ENCODE measurements around the gene PRSS22. TPM values are rescaled to one million over a fixed set of nuclear protein-coding genes. Genes with fewer than 3 reads are reported as not detected.

The PRSS22 gene
- total RNA-seq, 1 donor from 2014 or later = 22.8 TPM

DNA sequence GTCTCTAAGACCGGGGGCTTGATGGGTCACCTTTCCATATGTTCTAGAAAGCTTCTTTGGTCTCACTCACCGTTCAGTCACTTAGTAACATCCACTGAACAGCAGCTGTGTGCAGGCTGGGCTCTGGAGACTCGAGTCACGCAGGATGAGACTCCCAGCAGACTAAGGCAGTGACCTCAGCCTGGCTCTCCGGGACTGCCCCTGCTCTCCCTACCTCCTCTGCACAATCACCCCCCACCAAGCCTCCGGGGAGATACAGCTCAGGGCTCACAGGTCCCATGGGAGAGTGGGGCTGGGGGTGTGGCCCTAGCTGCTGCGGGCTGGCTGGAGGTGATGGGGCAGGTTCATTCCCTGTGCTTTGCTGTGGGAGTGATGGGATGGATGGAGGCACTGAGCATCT, 39.1 kb upstream of the PRSS22 start:
- TF ChIP-seq CTCF (IDR thresholded peaks at IDR 0.05; ENCODE audit: unreplicated experiment) = no peak
- Mint-ChIP-seq H3K9me3 (no peaks in the 10 kb centered on the region), H3K27ac (no peak overlapping the region), H3K4me3 (no peak overlapping the region), H3K27me3 (ENCODE audit: low read depth) (no peaks in the 10 kb centered on the region), H3K36me3 (no peaks in the 10 kb centered on the region), H3K4me1 (no peaks in the 10 kb centered on the region)
- no peak for DNase-seq (ENCODE audit: low spot score in 2 of 2, unreplicated experiment in 2 of 2)

DNA sequence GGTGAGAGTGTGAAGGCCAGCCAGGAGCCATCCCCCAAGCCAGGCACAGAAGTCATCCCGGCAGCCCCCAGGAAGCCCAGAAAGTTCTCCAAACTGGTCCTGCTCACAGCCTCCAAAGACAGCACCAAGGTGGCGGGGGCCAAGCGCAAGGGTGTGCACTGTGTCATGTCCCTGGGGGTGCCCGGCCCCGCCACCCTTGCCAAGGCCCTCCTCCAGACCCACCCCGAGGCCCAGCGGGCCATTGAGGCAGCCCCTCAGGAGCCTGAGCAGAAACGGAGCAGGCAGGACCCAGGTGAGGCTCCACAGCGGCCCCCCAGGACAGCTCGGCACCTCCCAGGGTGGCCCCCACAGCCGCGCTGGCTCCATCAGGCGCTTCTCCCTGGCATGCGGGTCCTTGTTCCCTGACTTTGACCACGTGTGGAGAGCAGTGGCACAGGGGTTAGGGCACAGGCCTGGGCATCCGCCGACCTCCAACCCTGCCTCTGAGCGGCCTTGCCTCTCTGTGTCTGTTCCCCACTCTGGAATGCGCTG, 38.6 kb upstream of the PRSS22 start:
- no peak for TF ChIP-seq CTCF (IDR thresholded peaks at IDR 0.05; ENCODE audit: unreplicated experiment)
- Mint-ChIP-seq H3K4me3 (no peak overlapping the region), H3K27me3 (ENCODE audit: low read depth) (no peaks in the 10 kb centered on the region), H3K4me1 (no peaks in the 10 kb centered on the region), H3K36me3 (no peaks in the 10 kb centered on the region), H3K27ac (no peak overlapping the region), H3K9me3 (no peaks in the 10 kb centered on the region)
- DNase-seq (ENCODE audit: low spot score in 2 of 2, unreplicated experiment in 2 of 2) = no peak

DNA sequence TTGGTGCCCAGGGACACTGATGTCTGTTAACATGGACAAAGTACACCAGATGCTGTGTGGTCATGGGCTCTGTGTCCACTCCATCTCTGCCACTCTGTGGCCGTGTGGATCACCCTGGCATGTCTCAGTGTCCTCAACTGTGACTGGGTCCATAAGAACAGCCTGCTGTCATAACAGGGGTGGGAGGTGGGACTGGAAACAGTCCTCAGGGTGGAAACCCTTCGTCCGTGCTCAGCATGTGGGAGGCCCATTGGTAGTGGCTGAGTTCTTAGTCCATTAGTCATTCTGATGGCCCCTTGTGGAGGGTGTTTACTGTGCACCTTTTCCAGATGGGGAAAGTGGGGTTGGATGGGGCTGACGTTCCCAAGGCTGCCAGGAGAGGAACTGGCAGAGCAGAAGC, 37.8 kb upstream of the PRSS22 start:
- no peak for DNase-seq (ENCODE audit: low spot score in 2 of 2, unreplicated experiment in 2 of 2)
- Mint-ChIP-seq H3K27ac (no peak overlapping the region), H3K4me1 (peaks cover 3% of the 10 kb centered on the region), H3K9me3 (no peaks in the 10 kb centered on the region), H3K36me3 (no peaks in the 10 kb centered on the region), H3K27me3 (ENCODE audit: low read depth) (no peaks in the 10 kb centered on the region), H3K4me3 (no peak overlapping the region)
- no peak for TF ChIP-seq CTCF (IDR thresholded peaks at IDR 0.05; ENCODE audit: unreplicated experiment)

GRCh38 chr16:2894231-2894630, 36.3 kb upstream of the PRSS22 start:
- H3K4me3 Mint-ChIP-seq = no peak overlapping the region
- DNase-seq (ENCODE audit: low spot score in 2 of 2, unreplicated experiment in 2 of 2) = no peak
- peaks cover 6% of the 10 kb centered on the region for H3K4me1 Mint-ChIP-seq
- no peaks in the 10 kb centered on the region for H3K9me3 Mint-ChIP-seq
- TF ChIP-seq CTCF (IDR thresholded peaks at IDR 0.05; ENCODE audit: unreplicated experiment) = no peak
- H3K27ac Mint-ChIP-seq = no peak overlapping the region
- H3K27me3 Mint-ChIP-seq (ENCODE audit: low read depth) = no peaks in the 10 kb centered on the region
- H3K36me3 Mint-ChIP-seq = no peaks in the 10 kb centered on the region

DNA sequence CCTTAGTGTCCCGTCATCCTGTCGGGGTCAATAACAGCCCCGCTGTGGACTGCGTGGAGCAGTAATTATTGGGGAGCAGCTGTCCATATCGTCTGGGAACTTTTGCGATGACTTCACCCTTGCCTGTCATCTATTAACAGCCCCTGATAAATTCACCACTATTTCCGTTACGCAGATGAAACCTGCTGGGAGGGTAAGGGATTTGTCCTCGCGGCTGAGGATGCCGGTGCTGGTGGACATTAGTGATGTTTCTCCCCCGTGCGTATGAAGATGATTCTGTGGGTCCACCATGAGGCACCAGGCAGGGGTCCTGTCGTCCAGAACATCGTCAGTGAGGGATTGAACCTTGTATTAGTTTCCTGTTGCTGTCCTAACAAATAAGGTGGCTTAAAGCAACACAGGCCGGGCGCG, 26.1 kb upstream of the PRSS22 start:
- no peak for DNase-seq (ENCODE audit: low spot score in 2 of 2, unreplicated experiment in 2 of 2)
- TF ChIP-seq CTCF (IDR thresholded peaks at IDR 0.05; ENCODE audit: unreplicated experiment) = no peak
- peak overlapping the region; percentile 79 for H3K27ac Mint-ChIP-seq
- H3K4me3 Mint-ChIP-seq = peak overlapping the region; percentile 88
- H3K4me1 Mint-ChIP-seq = peaks cover 8% of the 10 kb centered on the region
- H3K27me3 Mint-ChIP-seq (ENCODE audit: low read depth) = peaks cover 6% of the 10 kb centered on the region
- H3K36me3 Mint-ChIP-seq = peaks cover 10% of the 10 kb centered on the region
- H3K9me3 Mint-ChIP-seq = peaks cover 5% of the 10 kb centered on the region

DNA sequence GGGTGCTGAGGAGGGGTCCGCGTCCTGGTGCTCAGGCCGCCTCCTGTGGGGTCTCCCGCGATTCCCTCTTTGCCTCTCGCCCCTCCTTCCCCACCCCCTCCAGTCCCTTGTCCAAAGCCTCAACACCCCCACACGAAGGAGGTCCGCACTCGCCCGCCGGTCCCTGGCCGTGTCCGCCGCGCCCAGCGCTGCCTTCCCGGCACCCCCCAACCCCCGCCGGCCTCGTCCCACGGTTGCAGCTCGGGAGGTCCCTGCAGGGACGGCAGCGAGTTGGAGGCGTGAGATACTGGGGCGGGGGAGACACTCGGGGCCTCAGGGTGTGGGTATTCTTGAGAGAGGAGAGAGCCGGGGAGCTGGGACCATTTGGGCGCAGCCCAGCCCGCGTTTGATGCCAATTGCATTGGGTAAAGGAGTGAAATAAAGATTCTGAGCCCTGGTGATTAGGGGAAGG, 25.5 kb upstream of the PRSS22 start:
- Mint-ChIP-seq H3K27me3 (ENCODE audit: low read depth) (peaks cover 6% of the 10 kb centered on the region), H3K4me1 (peaks cover 8% of the 10 kb centered on the region), H3K9me3 (peaks cover 5% of the 10 kb centered on the region), H3K4me3 (peak overlapping the region; percentile 88), H3K36me3 (peaks cover 8% of the 10 kb centered on the region), H3K27ac (peak overlapping the region; percentile 79)
- DNase-seq (ENCODE audit: low spot score in 2 of 2, unreplicated experiment in 2 of 2) = peak in 1 of 2 experiments; percentile 56
- TF ChIP-seq CTCF (IDR thresholded peaks at IDR 0.05; ENCODE audit: unreplicated experiment) = no peak

Measured in mesothelial cell of epicardium (in vitro differentiated cells).